Mesothelial cell of epicardium (in vitro differentiated cells): ENCODE data around the gene OPCML. TPM values are rescaled to one million over a fixed set of nuclear protein-coding genes. Genes with fewer than 3 reads are reported as not detected.

Experiments used
- DNase-seq, 2 experiments: peaks; one replicate each; pipeline ENCODE4 v3.0.0; 2021; ENCODE audit warnings: low spot score in 2 of 2; ENCODE audit not compliant: unreplicated experiment in 2 of 2
- H3K27ac Mint-ChIP-seq: 2 replicates; pipeline ENCODE4 v1.8.0; 2021; ENCODE audit warnings: mixed read lengths
- H3K27me3 Mint-ChIP-seq: 2 replicates; pipeline ENCODE4 v1.8.0; 2021; ENCODE audit warnings: low read depth, mixed read lengths
- H3K36me3 Mint-ChIP-seq: 2 replicates; pipeline ENCODE4 v1.8.0; 2021; ENCODE audit warnings: mixed read lengths
- H3K4me1 Mint-ChIP-seq: 2 replicates; pipeline ENCODE4 v1.8.0; 2021; ENCODE audit warnings: mixed read lengths
- H3K4me3 Mint-ChIP-seq: 2 replicates; pipeline ENCODE4 v1.8.0; 2021; ENCODE audit warnings: mild to moderate bottlenecking, moderate library complexity, mixed read lengths
- H3K9me3 Mint-ChIP-seq: 2 replicates; pipeline ENCODE4 v1.8.0; 2021; ENCODE audit warnings: mixed read lengths
- CTCF ChIP-seq: fragments of 200-600 bp; sonication (generic); IDR thresholded peaks from one replicate; pipeline ENCODE4 v1.5.0; 2021; ENCODE audit warnings: antibody characterized with exemption; ENCODE audit not compliant: unreplicated experiment
- total RNA-seq: library from RNA; stranded (reverse); gene quantifications from 3 replicates; pipeline ENCODE4 v1.2.1, GENCODE V29; 2021

OPCML gene
- total RNA-seq, 1 donor from 2014 or later: 3.0 TPM

GRCh38 chr11:132453406-132453805 lies 1078.9 kb downstream of the OPCML start:
- peaks cover 14% of the 10 kb centered on the region for H3K4me1 Mint-ChIP-seq

GRCh38 chr11:132452616-132453015 lies 1079.7 kb downstream of the OPCML start:
- no peak for TF ChIP-seq CTCF
- no peaks in the 10 kb centered on the region for H3K36me3 Mint-ChIP-seq
- DNase-seq: no peak
- no peaks in the 10 kb centered on the region for H3K9me3 Mint-ChIP-seq
- H3K27me3 Mint-ChIP-seq: peaks cover 1% of the 10 kb centered on the region
- no peak overlapping the region for H3K27ac Mint-ChIP-seq
- H3K4me1 Mint-ChIP-seq: peaks cover 14% of the 10 kb centered on the region
- H3K4me3 Mint-ChIP-seq: no peak overlapping the region

More at GRCh38 chr11:132453406-132453805, 1078.9 kb downstream of the OPCML start:
- Mint-ChIP-seq H3K36me3 (no peaks in the 10 kb centered on the region), H3K9me3 (no peaks in the 10 kb centered on the region), H3K27ac (no peak overlapping the region), H3K4me3 (no peak overlapping the region), H3K27me3 (peaks cover 1% of the 10 kb centered on the region)
- DNase-seq: no peak
- TF ChIP-seq CTCF: no peak

- no peak for DNase-seq
- H3K36me3 Mint-ChIP-seq: no peaks in the 10 kb centered on the region
- peaks cover 1% of the 10 kb centered on the region for H3K27me3 Mint-ChIP-seq
- peaks cover 14% of the 10 kb centered on the region for H3K4me1 Mint-ChIP-seq
- no peaks in the 10 kb centered on the region for H3K9me3 Mint-ChIP-seq
- no peak overlapping the region for H3K27ac Mint-ChIP-seq
- no peak overlapping the region for H3K4me3 Mint-ChIP-seq
- TF ChIP-seq CTCF: no peak
Measured at GRCh38 chr11:132451942-132452601, 1080.2 kb downstream of the OPCML start.

- Mint-ChIP-seq H3K36me3 (no peaks in the 10 kb centered on the region), H3K27me3 (peaks cover 1% of the 10 kb centered on the region), H3K4me3 (no peak overlapping the region), H3K4me1 (peaks cover 9% of the 10 kb centered on the region), H3K27ac (no peak overlapping the region), H3K9me3 (no peaks in the 10 kb centered on the region)
- no peak for TF ChIP-seq CTCF
- DNase-seq: no peak
Measured at GRCh38 chr11:132450631-132451030, 1081.7 kb downstream of the OPCML start.

- H3K4me3 Mint-ChIP-seq: no peak overlapping the region
- no peak for TF ChIP-seq CTCF
- DNase-seq: no peak
- H3K27ac Mint-ChIP-seq: no peak overlapping the region
- no peaks in the 10 kb centered on the region for H3K9me3 Mint-ChIP-seq
- H3K36me3 Mint-ChIP-seq: no peaks in the 10 kb centered on the region
- peaks cover 11% of the 10 kb centered on the region for H3K4me1 Mint-ChIP-seq
- H3K27me3 Mint-ChIP-seq: peaks cover 1% of the 10 kb centered on the region
Measured at GRCh38 chr11:132448334-132448995, 1083.8 kb downstream of the OPCML start.
